Keratinocyte (primary cell): ENCODE results near the gene MDFI. TPM values are rescaled to one million over a fixed set of nuclear protein-coding genes. Genes with fewer than 3 reads are reported as not detected.

Experiments used
- DNase-seq: peaks from one replicate; pipeline ENCODE4 v3.0.0-alpha.2; 2011; ENCODE audit warnings: low read depth, missing footprints, low spot score
- FAIRE-seq: peaks from 2 replicates; lab custom pipeline; 2011; peaks lifted over from hg19 to GRCh38; lab: Jason Lieb, UNC
- H2AFZ ChIP-seq: 2 replicates; pipeline ENCODE4 v1.6.0; 2012; ENCODE audit warnings: low read length, control low read depth, inconsistent platforms; ENCODE audit not compliant: control insufficient read depth
- H3K27ac ChIP-seq: 2 replicates; pipeline ENCODE4 v1.5.1; 2011; ENCODE audit warnings: low read length; ENCODE audit not compliant: control insufficient read depth, insufficient read depth
- H3K27me3 ChIP-seq: 3 replicates; pipeline ENCODE4 v1.6.0; 2011; ENCODE audit warnings: low read length; ENCODE audit not compliant: control insufficient read depth, insufficient read depth; ENCODE audit errors: extremely low read depth
- H3K36me3 ChIP-seq, 2 experiments: 2 replicates in 1 of 2; 3 replicates in 1 of 2; pipeline ENCODE4 v1.5.1; 2011; ENCODE audit warnings: low read length in 2 of 2, mild to moderate bottlenecking in 1 of 2; ENCODE audit not compliant: control insufficient read depth in 2 of 2, insufficient read depth in 2 of 2; ENCODE audit errors: extremely low read depth in 1 of 2
- H3K4me1 ChIP-seq: 3 replicates; pipeline ENCODE4 v1.5.1; 2011; ENCODE audit warnings: low read length; ENCODE audit not compliant: control insufficient read depth, insufficient read depth; ENCODE audit errors: extremely low read depth
- H3K4me2 ChIP-seq: 3 replicates; pipeline ENCODE4 v1.6.0; 2011; ENCODE audit warnings: low read depth, low read length; ENCODE audit not compliant: control insufficient read depth, insufficient read depth; ENCODE audit errors: extremely low read depth
- H3K4me3 ChIP-seq, 3 experiments: fragments of 200-600 bp in 1 of 3; sonication (generic) in 1 of 3; 2 replicates in 2 of 3; 3 replicates in 1 of 3; pipeline ENCODE4 v1.5.1; 2011 to 2016; ENCODE audit warnings: low read length in 3 of 3, mild to moderate bottlenecking in 3 of 3, control low read depth in 2 of 3, inconsistent platforms in 1 of 3, low read depth in 1 of 3, mixed read lengths in 1 of 3, mixed run types in 1 of 3, moderate library complexity in 1 of 3; ENCODE audit not compliant: control insufficient read depth in 2 of 3, insufficient read depth in 2 of 3; ENCODE audit errors: extremely low read depth in 1 of 3
- H3K79me2 ChIP-seq: 2 replicates; pipeline ENCODE4 v1.6.0; 2012; ENCODE audit warnings: low read length; ENCODE audit not compliant: control insufficient read depth, insufficient read depth
- H3K9ac ChIP-seq: 3 replicates; pipeline ENCODE4 v1.6.0; 2011; ENCODE audit warnings: low read length; ENCODE audit not compliant: control insufficient read depth, insufficient read depth; ENCODE audit errors: extremely low read depth
- H3K9me1 ChIP-seq: 3 replicates; pipeline ENCODE4 v1.6.0; 2011; ENCODE audit warnings: low read length; ENCODE audit not compliant: control insufficient read depth, insufficient read depth; ENCODE audit errors: extremely low read depth
- H3K9me3 ChIP-seq: 2 replicates; pipeline ENCODE4 v1.5.1; 2012; ENCODE audit warnings: low read depth, low read length; ENCODE audit not compliant: control insufficient read depth
- H4K20me1 ChIP-seq: 3 replicates; pipeline ENCODE4 v1.6.0; 2011; ENCODE audit warnings: low read length; ENCODE audit not compliant: control insufficient read depth, insufficient read depth; ENCODE audit errors: extremely low read depth
- CTCF ChIP-seq, 3 experiments: IDR thresholded peaks in 1 of 3; conservative IDR thresholded peaks in 1 of 3; optimal IDR thresholded peaks in 1 of 3; 2 replicates in 2 of 3; 3 replicates in 1 of 3; pipeline versions ENCODE3 to v1.5.1; 2011; ENCODE audit warnings: low read length in 3 of 3, mild to moderate bottlenecking in 3 of 3, moderate library complexity in 2 of 3, control low read depth in 1 of 3, inconsistent platforms in 1 of 3; ENCODE audit not compliant: insufficient read depth in 2 of 3; ENCODE audit errors: extremely low read depth in 1 of 3
- EZH2 ChIP-seq: IDR thresholded peaks from one replicate; pipeline ENCODE4 v1.6.1; 2012; ENCODE audit warnings: inconsistent platforms, mild to moderate bottlenecking, low read length, moderate library complexity
- dilution Hi-C: fragments of 300-500 bp; cut with MboI; formaldehyde crosslinking; loops from one replicate; pipeline ENCODE4 v1.7.0; 2020; ENCODE audit warnings: low sequenced_read_pairs; ENCODE audit not compliant: extremely low pct_ligation_motif_present
- polyA plus RNA-seq, 5 experiments: library from polyadenylated mRNA; depleted of rRNA in 3 of 5; stranded (reverse) in 3 of 5; stranded (forward) in 1 of 5; unstranded in 1 of 5; fragments of >200 nt; gene quantifications; 1 replicate in 1 of 5; 2 replicates in 3 of 5; 3 replicates in 1 of 5; pipeline versions ENCODE4 v1.2.1 to v1.2.3, GENCODE V29; 2011 to 2012; ENCODE audit warnings: missing spikeins in 2 of 5, low read depth in 1 of 5, low replicate concordance in 1 of 5

The MDFI gene
- polyA plus RNA-seq, 1 donor (not counting 4 experiments of a cell fraction or from before 2014, with no cell fraction given): 60.1 TPM

- no peak for FAIRE-seq
- Histone ChIP-seq H3K4me1 (no peaks in the 10 kb centered on the region), H4K20me1 (peaks cover 3% of the 10 kb centered on the region), H3K27ac (no peak overlapping the region), H3K9me1 (no peaks in the 10 kb centered on the region), H3K36me3 (peaks cover 9 to 17% of the 10 kb centered on the region in 2 experiments), H3K4me2 (no peak overlapping the region), H3K9me3 (no peaks in the 10 kb centered on the region), H2AFZ (no peak overlapping the region), H3K4me3 (no peak overlapping the region), H3K79me2 (no peaks in the 10 kb centered on the region), H3K9ac (no peak overlapping the region), H3K27me3 (peaks cover 32% of the 10 kb centered on the region)
- TF ChIP-seq CTCF (optimal IDR thresholded peaks at IDR 0.05 in 1 of 3, IDR thresholded peaks at IDR 0.05 in 1 of 3, conservative IDR thresholded peaks at IDR 0.05 in 1 of 3; ENCODE audit: extremely low read depth in 1 of 3, insufficient read depth in 2 of 3, low read length in 3 of 3) (no peak), EZH2 (no peak)
- no peak for DNase-seq
- dilution Hi-C loops: no loop called here
Observed at GRCh38 chr6:41655646-41656001, 17.4 kb downstream of the MDFI start.

GRCh38 chr6:41656002-41656691, 17.9 kb downstream of the MDFI start:
- Histone ChIP-seq H3K9me1 (no peaks in the 10 kb centered on the region), H3K4me3 (no peak overlapping the region), H3K4me2 (no peak overlapping the region), H3K27ac (no peak overlapping the region), H3K79me2 (no peaks in the 10 kb centered on the region), H3K27me3 (peaks cover 34% of the 10 kb centered on the region), H3K9me3 (no peaks in the 10 kb centered on the region), H3K36me3 (peaks cover 7 to 14% of the 10 kb centered on the region in 2 experiments), H4K20me1 (no peaks in the 10 kb centered on the region), H2AFZ (no peak overlapping the region), H3K9ac (no peak overlapping the region), H3K4me1 (no peaks in the 10 kb centered on the region)
- no peak for TF ChIP-seq CTCF (optimal IDR thresholded peaks at IDR 0.05 in 1 of 3, IDR thresholded peaks at IDR 0.05 in 1 of 3, conservative IDR thresholded peaks at IDR 0.05 in 1 of 3; ENCODE audit: extremely low read depth in 1 of 3, insufficient read depth in 2 of 3, low read length in 3 of 3)
- no peak for TF ChIP-seq EZH2
- FAIRE-seq (no peak), DNase-seq (no peak)
- dilution Hi-C loops: no loop called here
